ENCODE measurements around the gene ZNF385B. TPM values are rescaled to one million over a fixed set of nuclear protein-coding genes. Genes with fewer than 3 reads are reported as not detected.

Gene ZNF385B
- total RNA-seq, 1 experiment from 2014 or later = not detected

DNA sequence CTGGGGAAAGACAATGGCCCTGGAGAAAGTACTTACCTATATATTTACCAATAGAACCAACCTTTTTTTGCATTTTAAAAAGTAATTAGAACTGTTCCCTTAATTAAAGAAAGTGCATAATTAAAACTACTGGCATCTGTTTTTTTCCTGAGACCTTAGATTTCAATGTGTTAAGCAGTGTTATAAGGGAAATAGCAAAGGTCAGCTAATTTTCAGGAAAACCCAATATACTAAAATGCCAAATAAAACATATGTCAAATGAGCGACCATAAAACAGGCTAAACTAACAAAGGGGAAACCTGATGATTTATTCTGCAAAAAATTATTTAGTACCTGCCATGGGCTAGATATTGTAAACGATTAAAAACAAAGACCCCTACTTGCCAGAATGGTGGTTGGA, 372.8 kb downstream of the ZNF385B start:
- H3K4me2 ChIP-seq (ENCODE audit: low read depth, low read length, poor library complexity, severe bottlenecking) = no peak overlapping the region
- no peaks in the 10 kb centered on the region for H3K4me1 ChIP-seq (ENCODE audit: low read length)
- H3K27me3 ChIP-seq (ENCODE audit: low read length) = no peaks in the 10 kb centered on the region
- no peak overlapping the region for H3K9ac ChIP-seq (ENCODE audit: low read length)
- H2AFZ ChIP-seq (ENCODE audit: low read length) = no peak overlapping the region
- H3K9me3 ChIP-seq (ENCODE audit: low read length) = no peaks in the 10 kb centered on the region
- H3K27ac ChIP-seq (ENCODE audit: low read length) = no peak overlapping the region
- no peaks in the 10 kb centered on the region for H3K9me2 ChIP-seq (replicated peaks; ENCODE audit: insufficient read depth, low read length)
- no peaks in the 10 kb centered on the region for H3K79me2 ChIP-seq (ENCODE audit: low read length)
- H4K20me1 ChIP-seq (ENCODE audit: insufficient read depth, low read depth, low read length) = no peaks in the 10 kb centered on the region
- DNase-seq = no peak
- no peaks in the 10 kb centered on the region for H3K36me3 ChIP-seq (ENCODE audit: insufficient read depth, low read length)
- no peak overlapping the region for H3K4me3 ChIP-seq (ENCODE audit: low read length)

DNA sequence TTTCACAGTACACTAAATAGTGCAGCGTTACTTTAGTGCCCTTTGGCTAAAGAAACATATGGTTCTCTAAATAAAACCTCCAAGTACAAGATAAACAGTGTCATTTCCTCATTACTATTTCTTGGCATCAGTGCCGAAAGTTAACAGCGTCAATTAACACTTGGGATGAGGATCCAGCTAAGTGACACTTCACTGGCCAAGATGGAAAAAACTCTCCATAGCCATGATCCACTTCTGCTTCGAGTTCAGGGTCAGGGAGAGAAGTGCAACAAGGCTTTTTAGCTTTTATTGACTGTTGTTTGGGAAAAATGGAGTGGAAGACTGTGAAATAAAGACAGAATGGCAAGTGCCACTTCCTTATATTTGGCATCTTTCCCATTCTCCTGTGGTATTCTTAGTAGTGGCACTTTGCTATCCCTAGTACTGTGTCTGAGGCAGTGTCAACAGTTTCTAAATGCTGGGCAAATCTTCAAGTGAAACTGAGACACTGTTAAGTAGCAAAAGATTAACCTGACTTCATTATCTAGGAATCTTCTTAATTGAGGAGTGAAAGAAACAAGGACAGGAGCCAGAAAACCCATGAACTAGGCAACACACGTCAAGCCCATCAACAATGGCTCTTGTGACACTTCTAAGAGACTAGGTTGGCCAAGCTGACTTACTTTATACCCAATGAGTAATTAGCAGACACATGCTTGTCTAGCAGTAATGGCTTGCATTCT, 374.2 kb downstream of the ZNF385B start:
- H3K27me3 ChIP-seq (ENCODE audit: low read length) = no peaks in the 10 kb centered on the region
- no peaks in the 10 kb centered on the region for H4K20me1 ChIP-seq (ENCODE audit: insufficient read depth, low read depth, low read length)
- no peaks in the 10 kb centered on the region for H3K9me2 ChIP-seq (replicated peaks; ENCODE audit: insufficient read depth, low read length)
- H3K4me3 ChIP-seq (ENCODE audit: low read length) = no peak overlapping the region
- H3K4me2 ChIP-seq (ENCODE audit: low read depth, low read length, poor library complexity, severe bottlenecking) = no peak overlapping the region
- H2AFZ ChIP-seq (ENCODE audit: low read length) = no peak overlapping the region
- no peaks in the 10 kb centered on the region for H3K79me2 ChIP-seq (ENCODE audit: low read length)
- H3K9ac ChIP-seq (ENCODE audit: low read length) = no peak overlapping the region
- H3K4me1 ChIP-seq (ENCODE audit: low read length) = no peaks in the 10 kb centered on the region
- H3K27ac ChIP-seq (ENCODE audit: low read length) = no peak overlapping the region
- no peaks in the 10 kb centered on the region for H3K36me3 ChIP-seq (ENCODE audit: insufficient read depth, low read length)
- H3K9me3 ChIP-seq (ENCODE audit: low read length) = no peaks in the 10 kb centered on the region
- DNase-seq = no peak

DNA sequence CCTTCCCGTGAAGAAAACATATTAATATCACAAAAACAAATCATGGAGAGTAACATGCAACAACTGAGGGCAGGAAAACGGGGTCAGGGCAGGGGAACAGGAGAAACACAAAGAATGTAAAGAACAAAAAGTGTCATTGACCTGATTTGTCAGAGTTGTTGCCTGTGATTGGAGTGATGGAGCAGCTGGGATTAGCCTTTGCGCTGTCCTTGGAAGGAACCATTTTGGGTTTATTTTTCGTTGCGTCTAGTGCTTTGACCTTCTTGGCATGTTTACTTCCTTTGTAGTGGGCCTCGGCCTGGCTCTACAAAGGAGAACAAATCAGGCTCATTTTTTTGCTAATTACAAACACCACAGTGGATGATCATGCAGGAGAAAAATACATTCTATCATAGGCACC, 378.3 kb downstream of the ZNF385B start:
- Histone ChIP-seq H3K4me2 (ENCODE audit: low read depth, low read length, poor library complexity, severe bottlenecking) (no peak overlapping the region), H3K27ac (ENCODE audit: low read length) (no peak overlapping the region), H3K9me3 (ENCODE audit: low read length) (no peaks in the 10 kb centered on the region), H3K4me3 (ENCODE audit: low read length) (no peak overlapping the region), H3K9me2 (replicated peaks; ENCODE audit: insufficient read depth, low read length) (no peaks in the 10 kb centered on the region), H3K27me3 (ENCODE audit: low read length) (no peaks in the 10 kb centered on the region), H3K79me2 (ENCODE audit: low read length) (no peaks in the 10 kb centered on the region), H3K36me3 (ENCODE audit: insufficient read depth, low read length) (no peaks in the 10 kb centered on the region), H2AFZ (ENCODE audit: low read length) (no peak overlapping the region), H3K9ac (ENCODE audit: low read length) (no peak overlapping the region), H3K4me1 (ENCODE audit: low read length) (no peaks in the 10 kb centered on the region), H4K20me1 (ENCODE audit: insufficient read depth, low read depth, low read length) (no peaks in the 10 kb centered on the region)
- DNase-seq = no peak

DNA sequence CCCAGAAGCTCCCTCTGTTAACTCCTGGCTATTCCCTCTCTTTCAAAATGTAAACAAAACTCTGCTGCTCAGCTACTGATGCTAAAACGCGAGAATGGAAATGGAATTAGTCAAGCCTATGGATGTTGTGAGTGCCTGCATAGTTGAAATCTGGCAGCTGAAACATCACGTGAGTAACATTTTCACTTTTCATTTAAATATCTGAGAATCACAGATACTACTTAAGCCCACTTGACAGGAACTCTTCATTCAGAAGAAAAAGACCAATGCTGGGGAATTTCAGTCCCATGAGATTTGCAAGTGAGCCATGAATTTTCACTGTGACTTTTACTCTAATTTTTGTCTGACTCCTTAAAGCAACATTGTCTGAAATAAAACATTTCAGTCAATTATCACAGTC, 381.5 kb downstream of the ZNF385B start:
- no peaks in the 10 kb centered on the region for H3K4me1 ChIP-seq (ENCODE audit: low read length)
- H4K20me1 ChIP-seq (ENCODE audit: insufficient read depth, low read depth, low read length) = no peaks in the 10 kb centered on the region
- H3K36me3 ChIP-seq (ENCODE audit: insufficient read depth, low read length) = no peaks in the 10 kb centered on the region
- H3K27ac ChIP-seq (ENCODE audit: low read length) = no peak overlapping the region
- H3K9me2 ChIP-seq (replicated peaks; ENCODE audit: insufficient read depth, low read length) = no peaks in the 10 kb centered on the region
- H3K9me3 ChIP-seq (ENCODE audit: low read length) = no peaks in the 10 kb centered on the region
- DNase-seq = no peak
- no peaks in the 10 kb centered on the region for H3K27me3 ChIP-seq (ENCODE audit: low read length)
- H3K79me2 ChIP-seq (ENCODE audit: low read length) = no peaks in the 10 kb centered on the region
- no peak overlapping the region for H3K4me2 ChIP-seq (ENCODE audit: low read depth, low read length, poor library complexity, severe bottlenecking)
- no peak overlapping the region for H3K9ac ChIP-seq (ENCODE audit: low read length)
- H2AFZ ChIP-seq (ENCODE audit: low read length) = no peak overlapping the region
- no peak overlapping the region for H3K4me3 ChIP-seq (ENCODE audit: low read length)

DNA sequence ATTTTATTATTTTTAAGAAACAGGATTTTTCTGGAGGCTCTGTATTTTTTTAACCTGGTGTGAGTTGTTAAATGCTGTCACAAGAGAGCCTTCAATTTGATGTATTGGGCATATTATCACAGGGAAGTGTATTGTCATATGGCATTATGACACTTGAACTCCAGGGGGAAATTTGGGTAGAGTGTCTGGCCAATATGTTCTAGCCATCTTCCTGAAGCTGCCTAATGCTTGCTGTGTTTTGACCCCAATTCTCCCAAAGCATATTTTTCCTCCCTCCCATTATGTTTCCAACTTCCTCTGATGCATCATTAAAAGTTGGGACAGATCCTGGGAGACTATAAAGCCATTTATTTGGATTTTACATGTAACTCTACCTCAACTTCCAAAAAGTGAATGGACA, 382.6 kb downstream of the ZNF385B start:
- no peak overlapping the region for H3K4me2 ChIP-seq (ENCODE audit: low read depth, low read length, poor library complexity, severe bottlenecking)
- H3K27me3 ChIP-seq (ENCODE audit: low read length) = no peaks in the 10 kb centered on the region
- no peaks in the 10 kb centered on the region for H3K79me2 ChIP-seq (ENCODE audit: low read length)
- no peaks in the 10 kb centered on the region for H3K9me3 ChIP-seq (ENCODE audit: low read length)
- no peaks in the 10 kb centered on the region for H4K20me1 ChIP-seq (ENCODE audit: insufficient read depth, low read depth, low read length)
- no peaks in the 10 kb centered on the region for H3K4me1 ChIP-seq (ENCODE audit: low read length)
- no peak for DNase-seq
- H3K27ac ChIP-seq (ENCODE audit: low read length) = no peak overlapping the region
- no peak overlapping the region for H3K4me3 ChIP-seq (ENCODE audit: low read length)
- H2AFZ ChIP-seq (ENCODE audit: low read length) = no peak overlapping the region
- H3K9ac ChIP-seq (ENCODE audit: low read length) = no peak overlapping the region
- no peaks in the 10 kb centered on the region for H3K36me3 ChIP-seq (ENCODE audit: insufficient read depth, low read length)
- H3K9me2 ChIP-seq (replicated peaks; ENCODE audit: insufficient read depth, low read length) = no peaks in the 10 kb centered on the region

DNA sequence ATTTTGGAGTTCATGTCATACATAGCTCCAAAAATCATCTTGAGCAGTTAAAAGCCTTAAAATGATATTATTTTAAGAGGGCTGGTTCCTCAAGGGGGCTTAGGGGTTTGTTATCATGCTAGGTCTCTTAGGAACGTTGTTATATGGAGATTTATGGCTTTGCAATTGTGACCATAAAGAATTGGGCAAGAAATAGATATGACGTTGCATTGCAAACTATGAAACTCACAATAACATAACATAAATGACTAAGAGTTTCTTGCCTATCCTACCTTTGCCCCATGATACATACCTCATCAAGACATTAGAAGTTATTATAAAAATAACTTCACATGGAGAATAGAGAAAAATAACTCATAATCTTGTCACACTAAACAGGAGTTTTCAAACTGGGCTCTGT, 390.4 kb downstream of the ZNF385B start:
- no peaks in the 10 kb centered on the region for H4K20me1 ChIP-seq (ENCODE audit: insufficient read depth, low read depth, low read length)
- H3K9me3 ChIP-seq (ENCODE audit: low read length) = no peaks in the 10 kb centered on the region
- H3K79me2 ChIP-seq (ENCODE audit: low read length) = no peaks in the 10 kb centered on the region
- no peak overlapping the region for H3K4me2 ChIP-seq (ENCODE audit: low read depth, low read length, poor library complexity, severe bottlenecking)
- H3K27ac ChIP-seq (ENCODE audit: low read length) = no peak overlapping the region
- no peaks in the 10 kb centered on the region for H3K4me1 ChIP-seq (ENCODE audit: low read length)
- H2AFZ ChIP-seq (ENCODE audit: low read length) = no peak overlapping the region
- H3K9ac ChIP-seq (ENCODE audit: low read length) = no peak overlapping the region
- no peaks in the 10 kb centered on the region for H3K27me3 ChIP-seq (ENCODE audit: low read length)
- H3K4me3 ChIP-seq (ENCODE audit: low read length) = no peak overlapping the region
- H3K9me2 ChIP-seq (replicated peaks; ENCODE audit: insufficient read depth, low read length) = no peaks in the 10 kb centered on the region
- no peak for DNase-seq
- no peaks in the 10 kb centered on the region for H3K36me3 ChIP-seq (ENCODE audit: insufficient read depth, low read length)

DNA sequence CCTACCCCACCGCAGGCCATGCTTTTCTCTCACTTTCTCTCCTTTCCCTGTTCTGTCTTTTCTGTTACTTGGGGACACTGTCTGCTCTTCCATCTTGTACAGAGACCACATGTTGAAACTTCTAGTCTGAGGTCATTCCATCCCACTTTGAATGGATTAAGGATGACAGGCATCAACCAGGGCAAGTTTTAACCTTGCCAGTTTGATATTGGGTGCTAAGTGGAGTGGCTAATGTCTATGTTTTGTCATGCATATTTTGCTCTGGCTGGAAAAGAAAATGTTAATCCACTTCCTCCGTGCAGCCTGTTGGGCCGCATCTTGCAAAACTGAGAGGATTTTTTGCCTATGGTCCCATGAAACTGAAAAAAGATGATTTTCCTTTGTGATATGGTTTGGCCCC, 391.3 kb downstream of the ZNF385B start:
- H3K4me1 ChIP-seq (ENCODE audit: low read length) = no peaks in the 10 kb centered on the region
- H3K9ac ChIP-seq (ENCODE audit: low read length) = no peak overlapping the region
- H3K9me2 ChIP-seq (replicated peaks; ENCODE audit: insufficient read depth, low read length) = no peaks in the 10 kb centered on the region
- no peak for DNase-seq
- no peaks in the 10 kb centered on the region for H3K9me3 ChIP-seq (ENCODE audit: low read length)
- H4K20me1 ChIP-seq (ENCODE audit: insufficient read depth, low read depth, low read length) = no peaks in the 10 kb centered on the region
- no peak overlapping the region for H3K4me3 ChIP-seq (ENCODE audit: low read length)
- H3K79me2 ChIP-seq (ENCODE audit: low read length) = no peaks in the 10 kb centered on the region
- H3K27ac ChIP-seq (ENCODE audit: low read length) = no peak overlapping the region
- H2AFZ ChIP-seq (ENCODE audit: low read length) = no peak overlapping the region
- no peaks in the 10 kb centered on the region for H3K27me3 ChIP-seq (ENCODE audit: low read length)
- no peak overlapping the region for H3K4me2 ChIP-seq (ENCODE audit: low read depth, low read length, poor library complexity, severe bottlenecking)
- H3K36me3 ChIP-seq (ENCODE audit: insufficient read depth, low read length) = no peaks in the 10 kb centered on the region

DNA sequence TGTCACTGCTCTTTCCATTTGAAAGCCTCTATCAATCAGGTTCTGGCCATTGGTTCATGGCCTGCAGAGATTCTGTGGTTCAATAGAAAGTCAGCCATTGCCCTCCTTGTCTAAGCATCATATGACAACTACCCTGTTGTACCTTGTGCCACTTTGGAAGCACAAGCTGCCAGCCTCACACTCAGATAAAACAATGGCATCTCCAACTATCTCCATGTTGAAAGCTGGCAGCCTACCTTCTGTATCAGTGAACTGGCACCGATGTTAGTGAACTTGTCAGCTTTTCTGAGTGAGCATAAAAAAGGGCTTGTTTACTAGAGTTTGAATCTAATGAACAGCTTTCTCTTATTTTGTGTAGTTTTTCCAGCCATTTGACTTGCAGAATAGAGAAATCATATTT, 393.5 kb downstream of the ZNF385B start:
- H3K9me2 ChIP-seq (replicated peaks; ENCODE audit: insufficient read depth, low read length) = no peaks in the 10 kb centered on the region
- H2AFZ ChIP-seq (ENCODE audit: low read length) = no peak overlapping the region
- H3K4me3 ChIP-seq (ENCODE audit: low read length) = no peak overlapping the region
- H3K9me3 ChIP-seq (ENCODE audit: low read length) = no peaks in the 10 kb centered on the region
- H3K9ac ChIP-seq (ENCODE audit: low read length) = no peak overlapping the region
- no peak overlapping the region for H3K4me2 ChIP-seq (ENCODE audit: low read depth, low read length, poor library complexity, severe bottlenecking)
- DNase-seq = no peak
- no peaks in the 10 kb centered on the region for H3K36me3 ChIP-seq (ENCODE audit: insufficient read depth, low read length)
- H3K27ac ChIP-seq (ENCODE audit: low read length) = no peak overlapping the region
- H3K27me3 ChIP-seq (ENCODE audit: low read length) = no peaks in the 10 kb centered on the region
- H4K20me1 ChIP-seq (ENCODE audit: insufficient read depth, low read depth, low read length) = no peaks in the 10 kb centered on the region
- no peaks in the 10 kb centered on the region for H3K79me2 ChIP-seq (ENCODE audit: low read length)
- no peaks in the 10 kb centered on the region for H3K4me1 ChIP-seq (ENCODE audit: low read length)

All from Karpas-422 (cell line).